Measurements from ENCODE around the gene TRMU.

DNA sequence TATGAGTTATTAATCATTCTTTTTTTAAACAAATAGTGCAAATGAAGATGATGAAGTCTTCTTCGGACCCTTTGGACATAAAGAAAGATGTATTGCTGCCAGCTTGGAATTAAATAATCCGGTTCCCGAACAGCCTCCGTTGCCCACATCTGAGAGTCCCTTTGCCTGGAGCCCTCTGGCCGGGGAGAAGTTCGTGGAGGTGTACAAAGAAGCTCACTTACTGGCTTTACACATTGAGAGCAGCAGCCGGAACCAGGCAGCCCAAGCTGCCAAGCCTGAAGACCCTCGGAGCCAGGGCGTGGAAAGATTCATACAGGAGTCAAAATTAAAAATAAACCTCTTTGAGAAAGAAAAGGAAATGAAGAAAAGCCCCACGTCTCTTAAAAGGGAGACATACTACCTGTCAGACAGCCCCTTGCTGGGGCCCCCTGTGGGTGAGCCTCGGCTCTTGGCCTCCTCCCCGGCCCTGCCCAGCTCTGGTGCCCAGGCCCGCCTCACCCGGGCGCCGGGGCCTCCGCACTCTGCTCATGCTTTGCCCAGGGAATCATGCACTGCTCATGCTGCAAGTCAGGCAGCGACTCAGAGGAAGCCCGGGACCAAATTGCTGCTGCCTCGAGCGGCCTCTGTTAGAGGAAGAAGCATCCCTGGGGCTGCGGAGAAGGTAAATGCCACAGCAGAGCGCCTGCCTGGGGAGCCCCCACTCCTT lies 27.1 kb upstream of the TRMU start:
- TF ChIP-seq POLR2A (IDR thresholded peaks at IDR 0.05), result no peak
- TF ChIP-seq, protein P1, sequence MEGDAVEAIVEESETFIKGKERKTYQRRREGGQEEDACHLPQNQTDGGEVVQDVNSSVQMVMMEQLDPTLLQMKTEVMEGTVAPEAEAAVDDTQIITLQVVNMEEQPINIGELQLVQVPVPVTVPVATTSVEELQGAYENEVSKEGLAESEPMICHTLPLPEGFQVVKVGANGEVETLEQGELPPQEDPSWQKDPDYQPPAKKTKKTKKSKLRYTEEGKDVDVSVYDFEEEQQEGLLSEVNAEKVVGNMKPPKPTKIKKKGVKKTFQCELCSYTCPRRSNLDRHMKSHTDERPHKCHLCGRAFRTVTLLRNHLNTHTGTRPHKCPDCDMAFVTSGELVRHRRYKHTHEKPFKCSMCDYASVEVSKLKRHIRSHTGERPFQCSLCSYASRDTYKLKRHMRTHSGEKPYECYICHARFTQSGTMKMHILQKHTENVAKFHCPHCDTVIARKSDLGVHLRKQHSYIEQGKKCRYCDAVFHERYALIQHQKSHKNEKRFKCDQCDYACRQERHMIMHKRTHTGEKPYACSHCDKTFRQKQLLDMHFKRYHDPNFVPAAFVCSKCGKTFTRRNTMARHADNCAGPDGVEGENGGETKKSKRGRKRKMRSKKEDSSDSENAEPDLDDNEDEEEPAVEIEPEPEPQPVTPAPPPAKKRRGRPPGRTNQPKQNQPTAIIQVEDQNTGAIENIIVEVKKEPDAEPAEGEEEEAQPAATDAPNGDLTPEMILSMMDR (IDR thresholded peaks at IDR 0.05), result no peak
